Keratinocyte (primary cell): ENCODE results near the gene SLC19A1. TPM values are rescaled to one million over a fixed set of nuclear protein-coding genes. Genes with fewer than 3 reads are reported as not detected.

Experiments
- DNase-seq: peaks from one replicate; pipeline ENCODE4 v3.0.0-alpha.2; 2011; ENCODE audit warnings: low read depth, missing footprints, low spot score
- FAIRE-seq: peaks from 2 replicates; lab custom pipeline; 2011; peaks lifted over from hg19 to GRCh38; lab: Jason Lieb, UNC
- H2AFZ ChIP-seq: 2 replicates; pipeline ENCODE4 v1.6.0; 2012; ENCODE audit warnings: low read length, control low read depth, inconsistent platforms; ENCODE audit not compliant: control insufficient read depth
- H3K27ac ChIP-seq: 2 replicates; pipeline ENCODE4 v1.5.1; 2011; ENCODE audit warnings: low read length; ENCODE audit not compliant: control insufficient read depth, insufficient read depth
- H3K27me3 ChIP-seq: 3 replicates; pipeline ENCODE4 v1.6.0; 2011; ENCODE audit warnings: low read length; ENCODE audit not compliant: control insufficient read depth, insufficient read depth; ENCODE audit errors: extremely low read depth
- H3K36me3 ChIP-seq, 2 experiments: 2 replicates in 1 of 2; 3 replicates in 1 of 2; pipeline ENCODE4 v1.5.1; 2011; ENCODE audit warnings: low read length in 2 of 2, mild to moderate bottlenecking in 1 of 2; ENCODE audit not compliant: control insufficient read depth in 2 of 2, insufficient read depth in 2 of 2; ENCODE audit errors: extremely low read depth in 1 of 2
- H3K4me1 ChIP-seq: 3 replicates; pipeline ENCODE4 v1.5.1; 2011; ENCODE audit warnings: low read length; ENCODE audit not compliant: control insufficient read depth, insufficient read depth; ENCODE audit errors: extremely low read depth
- H3K4me2 ChIP-seq: 3 replicates; pipeline ENCODE4 v1.6.0; 2011; ENCODE audit warnings: low read depth, low read length; ENCODE audit not compliant: control insufficient read depth, insufficient read depth; ENCODE audit errors: extremely low read depth
- H3K4me3 ChIP-seq, 3 experiments: fragments of 200-600 bp in 1 of 3; sonication (generic) in 1 of 3; 2 replicates in 2 of 3; 3 replicates in 1 of 3; pipeline ENCODE4 v1.5.1; 2011 to 2016; ENCODE audit warnings: low read length in 3 of 3, mild to moderate bottlenecking in 3 of 3, control low read depth in 2 of 3, inconsistent platforms in 1 of 3, low read depth in 1 of 3, mixed read lengths in 1 of 3, mixed run types in 1 of 3, moderate library complexity in 1 of 3; ENCODE audit not compliant: control insufficient read depth in 2 of 3, insufficient read depth in 2 of 3; ENCODE audit errors: extremely low read depth in 1 of 3
- H3K79me2 ChIP-seq: 2 replicates; pipeline ENCODE4 v1.6.0; 2012; ENCODE audit warnings: low read length; ENCODE audit not compliant: control insufficient read depth, insufficient read depth
- H3K9ac ChIP-seq: 3 replicates; pipeline ENCODE4 v1.6.0; 2011; ENCODE audit warnings: low read length; ENCODE audit not compliant: control insufficient read depth, insufficient read depth; ENCODE audit errors: extremely low read depth
- H3K9me1 ChIP-seq: 3 replicates; pipeline ENCODE4 v1.6.0; 2011; ENCODE audit warnings: low read length; ENCODE audit not compliant: control insufficient read depth, insufficient read depth; ENCODE audit errors: extremely low read depth
- H3K9me3 ChIP-seq: 2 replicates; pipeline ENCODE4 v1.5.1; 2012; ENCODE audit warnings: low read depth, low read length; ENCODE audit not compliant: control insufficient read depth
- H4K20me1 ChIP-seq: 3 replicates; pipeline ENCODE4 v1.6.0; 2011; ENCODE audit warnings: low read length; ENCODE audit not compliant: control insufficient read depth, insufficient read depth; ENCODE audit errors: extremely low read depth
- CTCF ChIP-seq, 3 experiments: IDR thresholded peaks in 1 of 3; conservative IDR thresholded peaks in 1 of 3; optimal IDR thresholded peaks in 1 of 3; 2 replicates in 2 of 3; 3 replicates in 1 of 3; pipeline versions ENCODE3 to v1.5.1; 2011; ENCODE audit warnings: low read length in 3 of 3, mild to moderate bottlenecking in 3 of 3, moderate library complexity in 2 of 3, control low read depth in 1 of 3, inconsistent platforms in 1 of 3; ENCODE audit not compliant: insufficient read depth in 2 of 3; ENCODE audit errors: extremely low read depth in 1 of 3
- EZH2 ChIP-seq: IDR thresholded peaks from one replicate; pipeline ENCODE4 v1.6.1; 2012; ENCODE audit warnings: inconsistent platforms, mild to moderate bottlenecking, low read length, moderate library complexity
- dilution Hi-C: fragments of 300-500 bp; cut with MboI; formaldehyde crosslinking; loops from one replicate; pipeline ENCODE4 v1.7.0; 2020; ENCODE audit warnings: low sequenced_read_pairs; ENCODE audit not compliant: extremely low pct_ligation_motif_present
- polyA plus RNA-seq, 5 experiments: library from polyadenylated mRNA; depleted of rRNA in 3 of 5; stranded (reverse) in 3 of 5; stranded (forward) in 1 of 5; unstranded in 1 of 5; fragments of >200 nt; gene quantifications; 1 replicate in 1 of 5; 2 replicates in 3 of 5; 3 replicates in 1 of 5; pipeline versions ENCODE4 v1.2.1 to v1.2.3, GENCODE V29; 2011 to 2012; ENCODE audit warnings: missing spikeins in 2 of 5, low read depth in 1 of 5, low replicate concordance in 1 of 5

Gene SLC19A1
- polyA plus RNA-seq, 1 donor (not counting 4 experiments of a cell fraction or from before 2014, with no cell fraction given): 3.8 TPM

GRCh38 chr21:45481566-45481965 lies 60.7 kb downstream of the SLC19A1 start:
- Histone ChIP-seq H3K79me2 (no peaks in the 10 kb centered on the region), H3K27me3 (no peaks in the 10 kb centered on the region), H3K4me2 (no peak overlapping the region), H3K9me1 (no peaks in the 10 kb centered on the region), H3K36me3 (peaks cover 7 to 20% of the 10 kb centered on the region in 2 experiments), H3K4me3 (no peak overlapping the region), H4K20me1 (no peaks in the 10 kb centered on the region), H3K4me1 (no peaks in the 10 kb centered on the region), H2AFZ (no peak overlapping the region), H3K9ac (no peak overlapping the region), H3K27ac (no peak overlapping the region), H3K9me3 (no peaks in the 10 kb centered on the region)
- TF ChIP-seq EZH2 (no peak), CTCF (optimal IDR thresholded peaks at IDR 0.05 in 1 of 3, IDR thresholded peaks at IDR 0.05 in 1 of 3, conservative IDR thresholded peaks at IDR 0.05 in 1 of 3; ENCODE audit: extremely low read depth in 1 of 3, insufficient read depth in 2 of 3, low read length in 3 of 3) (no peak)
- DNase-seq (no peak), FAIRE-seq (no peak)
- dilution Hi-C loops: no loop called here

- no peaks in the 10 kb centered on the region for H3K9me3 ChIP-seq
- peaks cover 7 to 25% of the 10 kb centered on the region in 2 experiments for H3K36me3 ChIP-seq
- H3K79me2 ChIP-seq: no peaks in the 10 kb centered on the region
- dilution Hi-C loops: no loop called here
- TF ChIP-seq EZH2 (no peak), CTCF (optimal IDR thresholded peaks at IDR 0.05 in 1 of 3, IDR thresholded peaks at IDR 0.05 in 1 of 3, conservative IDR thresholded peaks at IDR 0.05 in 1 of 3; ENCODE audit: extremely low read depth in 1 of 3, insufficient read depth in 2 of 3, low read length in 3 of 3) (no peak)
- H3K4me1 ChIP-seq: no peaks in the 10 kb centered on the region
- no peak overlapping the region for H2AFZ ChIP-seq
- FAIRE-seq (no peak), DNase-seq (no peak)
- no peak overlapping the region for H3K4me2 ChIP-seq
- H3K9me1 ChIP-seq: no peaks in the 10 kb centered on the region
- H3K9ac ChIP-seq: no peak overlapping the region
- no peaks in the 10 kb centered on the region for H3K27me3 ChIP-seq
- no peak overlapping the region for H3K4me3 ChIP-seq
- H4K20me1 ChIP-seq: no peaks in the 10 kb centered on the region
- no peak overlapping the region for H3K27ac ChIP-seq
Measured at GRCh38 chr21:45480701-45481500, 61.3 kb downstream of the SLC19A1 start.
